ENCODE data around the gene PRR12.

Gene PRR12

DNA sequence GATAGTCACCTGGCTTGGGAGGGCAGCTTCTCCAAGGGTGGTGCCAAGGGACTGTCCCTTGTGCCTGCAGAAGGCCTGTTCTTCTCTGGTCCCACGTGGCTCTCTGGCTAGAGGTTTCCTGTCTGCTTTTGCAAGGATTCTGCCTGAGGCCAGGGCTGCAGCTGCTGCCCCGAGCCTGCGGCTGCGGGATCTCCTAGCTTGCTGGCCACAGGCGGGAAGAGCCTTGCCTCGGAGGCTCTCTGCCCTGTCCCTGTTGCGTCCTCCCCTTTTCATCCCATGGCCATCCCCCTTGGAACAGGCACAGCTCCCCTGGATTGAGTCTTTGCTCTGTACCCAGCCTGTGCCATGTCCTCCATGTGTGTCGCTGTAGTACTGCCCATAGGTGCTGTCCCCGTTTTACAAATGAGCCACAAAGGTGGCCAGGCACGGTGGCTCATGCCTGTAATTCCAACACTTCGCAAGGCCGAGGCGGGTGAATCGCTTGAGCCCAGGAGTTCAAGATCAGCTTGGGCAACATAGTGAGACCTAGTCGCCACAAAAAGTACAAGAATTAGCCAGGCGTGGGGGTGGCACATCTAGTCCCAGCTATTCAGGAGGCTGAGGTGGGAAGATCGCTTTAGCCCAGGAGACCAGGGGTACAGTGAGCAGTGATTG lies 65.6 kb downstream of the PRR12 start:
- peaks cover 82% of the 10 kb centered on the region for H3K36me3 ChIP-seq (ENCODE audit: low read depth)
- no peak overlapping the region for H3K4me3 ChIP-seq (ENCODE audit: severe bottlenecking)
- TF ChIP-seq, protein P1, sequence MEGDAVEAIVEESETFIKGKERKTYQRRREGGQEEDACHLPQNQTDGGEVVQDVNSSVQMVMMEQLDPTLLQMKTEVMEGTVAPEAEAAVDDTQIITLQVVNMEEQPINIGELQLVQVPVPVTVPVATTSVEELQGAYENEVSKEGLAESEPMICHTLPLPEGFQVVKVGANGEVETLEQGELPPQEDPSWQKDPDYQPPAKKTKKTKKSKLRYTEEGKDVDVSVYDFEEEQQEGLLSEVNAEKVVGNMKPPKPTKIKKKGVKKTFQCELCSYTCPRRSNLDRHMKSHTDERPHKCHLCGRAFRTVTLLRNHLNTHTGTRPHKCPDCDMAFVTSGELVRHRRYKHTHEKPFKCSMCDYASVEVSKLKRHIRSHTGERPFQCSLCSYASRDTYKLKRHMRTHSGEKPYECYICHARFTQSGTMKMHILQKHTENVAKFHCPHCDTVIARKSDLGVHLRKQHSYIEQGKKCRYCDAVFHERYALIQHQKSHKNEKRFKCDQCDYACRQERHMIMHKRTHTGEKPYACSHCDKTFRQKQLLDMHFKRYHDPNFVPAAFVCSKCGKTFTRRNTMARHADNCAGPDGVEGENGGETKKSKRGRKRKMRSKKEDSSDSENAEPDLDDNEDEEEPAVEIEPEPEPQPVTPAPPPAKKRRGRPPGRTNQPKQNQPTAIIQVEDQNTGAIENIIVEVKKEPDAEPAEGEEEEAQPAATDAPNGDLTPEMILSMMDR (IDR thresholded peaks at IDR 0.05; ENCODE audit: poor library complexity, severe bottlenecking), result no peak
- H3K27ac ChIP-seq (ENCODE audit: poor library complexity, severe bottlenecking), result no peak overlapping the region
- no peaks in the 10 kb centered on the region for H3K27me3 ChIP-seq (ENCODE audit: insufficient read depth, poor library complexity, severe bottlenecking)
- no peaks in the 10 kb centered on the region for H3K9me3 ChIP-seq (ENCODE audit: severe bottlenecking)
- DNase-seq (ENCODE audit: low spot score), result no peak
- no peak for ATAC-seq (ENCODE audit: low read depth)
- H3K4me1 ChIP-seq (ENCODE audit: insufficient read depth, poor library complexity, severe bottlenecking), result no peaks in the 10 kb centered on the region

- H3K4me3 ChIP-seq (ENCODE audit: severe bottlenecking), result no peak overlapping the region
- H3K4me1 ChIP-seq (ENCODE audit: insufficient read depth, poor library complexity, severe bottlenecking), result no peaks in the 10 kb centered on the region
- H3K27ac ChIP-seq (ENCODE audit: poor library complexity, severe bottlenecking), result no peak overlapping the region
- DNase-seq (ENCODE audit: low spot score) (no peak), ATAC-seq (ENCODE audit: low read depth) (no peak)
- H3K36me3 ChIP-seq (ENCODE audit: low read depth), result peaks cover 88% of the 10 kb centered on the region
- TF ChIP-seq, protein P1 (IDR thresholded peaks at IDR 0.05; ENCODE audit: poor library complexity, severe bottlenecking), result no peak
- no peaks in the 10 kb centered on the region for H3K9me3 ChIP-seq (ENCODE audit: severe bottlenecking)
- no peaks in the 10 kb centered on the region for H3K27me3 ChIP-seq (ENCODE audit: insufficient read depth, poor library complexity, severe bottlenecking)
Observed at GRCh38 chr19:49657493-49658138, 66.6 kb downstream of the PRR12 start.

DNA sequence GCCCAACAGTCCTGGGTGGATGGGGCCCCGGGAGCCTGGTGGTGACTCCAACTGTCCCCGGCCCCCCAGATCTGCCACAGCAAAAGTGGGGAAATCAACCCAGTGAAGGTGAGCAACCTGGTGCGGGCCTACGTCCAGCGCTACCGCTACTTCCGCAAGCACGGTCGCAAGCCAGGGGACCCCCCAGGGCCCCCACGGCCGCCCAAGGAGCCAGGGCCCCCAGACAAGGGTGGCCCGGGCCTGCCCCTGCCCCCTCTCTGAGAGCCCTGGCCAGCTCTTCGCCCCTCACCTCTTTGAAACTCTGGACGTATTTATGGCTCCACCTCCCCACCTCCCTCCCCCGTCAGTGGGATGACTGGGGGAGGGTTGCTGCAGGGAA lies 67.1 kb downstream of the PRR12 start:
- H3K27me3 ChIP-seq (ENCODE audit: insufficient read depth, poor library complexity, severe bottlenecking), result no peaks in the 10 kb centered on the region
- no peaks in the 10 kb centered on the region for H3K4me1 ChIP-seq (ENCODE audit: insufficient read depth, poor library complexity, severe bottlenecking)
- H3K4me3 ChIP-seq (ENCODE audit: severe bottlenecking), result no peak overlapping the region
- ATAC-seq (ENCODE audit: low read depth) (no peak), DNase-seq (ENCODE audit: low spot score) (no peak)
- peaks cover 86% of the 10 kb centered on the region for H3K36me3 ChIP-seq (ENCODE audit: low read depth)
- TF ChIP-seq, protein P1 (IDR thresholded peaks at IDR 0.05; ENCODE audit: poor library complexity, severe bottlenecking), result no peak
- no peak overlapping the region for H3K27ac ChIP-seq (ENCODE audit: poor library complexity, severe bottlenecking)
- no peaks in the 10 kb centered on the region for H3K9me3 ChIP-seq (ENCODE audit: severe bottlenecking)

DNA sequence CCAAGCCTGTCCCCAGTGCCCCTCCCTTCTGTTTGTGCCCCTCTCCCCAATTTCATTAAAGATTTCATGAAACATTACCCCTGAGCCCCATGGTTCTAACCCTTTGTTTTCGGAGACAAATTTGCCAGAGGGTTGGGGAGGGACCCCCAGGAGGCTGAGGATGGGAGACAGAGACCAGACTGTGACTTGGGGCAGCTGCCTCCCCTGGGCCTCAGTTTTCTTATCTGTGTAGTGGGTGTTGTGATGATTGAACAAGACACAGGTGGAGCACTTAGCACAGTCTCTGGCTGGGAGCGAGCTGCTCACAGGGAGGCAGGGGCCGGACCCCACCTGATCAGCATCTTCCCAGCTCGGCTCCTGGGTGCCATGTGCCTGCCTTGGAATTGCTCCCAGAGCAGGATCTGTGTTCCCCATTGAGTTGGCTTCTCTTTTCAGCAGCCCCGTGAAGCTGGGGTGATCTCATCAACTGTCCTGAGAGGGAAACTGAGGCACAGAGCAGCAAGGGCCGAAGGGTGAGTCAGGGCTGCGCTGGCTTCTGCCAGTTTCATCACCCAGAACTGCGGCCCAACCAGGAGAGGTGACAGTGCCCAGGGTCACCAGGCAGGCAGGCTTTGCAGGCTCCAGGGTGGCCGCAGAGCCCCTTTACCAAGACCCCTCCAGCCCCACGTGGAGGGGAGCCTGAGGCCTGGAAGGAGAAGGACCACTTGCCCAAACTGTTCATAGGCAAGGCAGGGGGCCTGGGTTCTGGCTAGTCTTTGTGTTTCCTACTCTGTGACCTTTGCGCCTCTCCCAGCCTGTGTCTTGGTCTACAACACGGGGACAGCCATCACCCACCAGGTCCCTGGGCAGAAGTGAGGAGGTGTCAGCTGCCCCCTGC lies 67.8 kb downstream of the PRR12 start:
- Histone ChIP-seq H3K27me3 (ENCODE audit: insufficient read depth, poor library complexity, severe bottlenecking) (no peaks in the 10 kb centered on the region), H3K36me3 (ENCODE audit: low read depth) (peaks cover 82% of the 10 kb centered on the region), H3K27ac (ENCODE audit: poor library complexity, severe bottlenecking) (no peak overlapping the region), H3K4me3 (ENCODE audit: severe bottlenecking) (no peak overlapping the region), H3K4me1 (ENCODE audit: insufficient read depth, poor library complexity, severe bottlenecking) (no peaks in the 10 kb centered on the region), H3K9me3 (ENCODE audit: severe bottlenecking) (no peaks in the 10 kb centered on the region)
- ATAC-seq (ENCODE audit: low read depth) (no peak), DNase-seq (ENCODE audit: low spot score) (no peak)
- TF ChIP-seq, protein P1 (IDR thresholded peaks at IDR 0.05; ENCODE audit: poor library complexity, severe bottlenecking), result no peak
